COLO829 (cell line): ENCODE measurements around the gene LRRC8E.
"Not testable (repeated sequence)": the region's sequence is repeated elsewhere in the genome, so short reads cannot be mapped to it uniquely, and the experiment has no call there.

Experiments used
- DNase-seq: peaks from one replicate; pipeline ENCODE4 v3.0.0; 2012; ENCODE audit warnings: low spot score

The LRRC8E gene

DNA sequence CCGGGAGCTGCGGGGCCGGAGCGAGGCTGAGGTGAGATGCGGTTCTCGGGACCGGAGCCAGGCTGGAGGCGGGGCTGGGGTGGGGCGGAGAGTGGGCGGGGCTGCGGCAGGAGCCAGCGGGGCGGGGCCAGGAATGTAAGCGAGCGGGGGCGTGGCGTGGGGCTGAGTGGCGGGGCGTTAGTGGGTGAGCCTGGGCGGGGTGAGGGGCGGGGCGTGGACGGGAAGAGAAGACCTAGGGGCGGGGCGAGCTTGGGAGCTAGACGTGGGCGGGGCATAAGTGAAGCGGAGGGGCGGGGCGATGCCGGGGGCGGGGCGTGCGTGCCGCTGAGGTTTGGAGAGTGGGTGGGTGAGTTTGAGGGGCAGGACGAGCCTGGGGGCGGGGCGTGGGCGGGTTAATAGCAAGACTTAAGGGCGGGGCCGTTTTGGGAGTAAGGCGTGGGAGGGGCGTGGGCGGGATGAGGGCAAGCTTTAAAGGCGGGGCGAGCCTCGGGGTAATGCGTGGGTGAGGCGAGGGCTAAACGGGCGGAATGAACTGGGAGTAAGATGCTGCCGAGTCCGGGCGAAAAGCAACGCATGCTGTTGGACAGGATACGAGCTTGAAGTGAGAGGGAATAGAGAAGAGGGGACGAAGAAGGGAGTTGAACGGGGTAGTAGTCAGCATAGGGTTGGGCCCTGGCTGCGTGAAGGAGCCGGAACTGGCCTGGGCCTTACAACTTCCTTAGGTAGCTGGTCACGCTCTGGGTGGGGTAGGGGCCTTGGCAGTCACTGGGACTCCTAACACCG is 32.4 kb downstream of the LRRC8E start:
- DNase-seq: peak; percentile 95

DNA sequence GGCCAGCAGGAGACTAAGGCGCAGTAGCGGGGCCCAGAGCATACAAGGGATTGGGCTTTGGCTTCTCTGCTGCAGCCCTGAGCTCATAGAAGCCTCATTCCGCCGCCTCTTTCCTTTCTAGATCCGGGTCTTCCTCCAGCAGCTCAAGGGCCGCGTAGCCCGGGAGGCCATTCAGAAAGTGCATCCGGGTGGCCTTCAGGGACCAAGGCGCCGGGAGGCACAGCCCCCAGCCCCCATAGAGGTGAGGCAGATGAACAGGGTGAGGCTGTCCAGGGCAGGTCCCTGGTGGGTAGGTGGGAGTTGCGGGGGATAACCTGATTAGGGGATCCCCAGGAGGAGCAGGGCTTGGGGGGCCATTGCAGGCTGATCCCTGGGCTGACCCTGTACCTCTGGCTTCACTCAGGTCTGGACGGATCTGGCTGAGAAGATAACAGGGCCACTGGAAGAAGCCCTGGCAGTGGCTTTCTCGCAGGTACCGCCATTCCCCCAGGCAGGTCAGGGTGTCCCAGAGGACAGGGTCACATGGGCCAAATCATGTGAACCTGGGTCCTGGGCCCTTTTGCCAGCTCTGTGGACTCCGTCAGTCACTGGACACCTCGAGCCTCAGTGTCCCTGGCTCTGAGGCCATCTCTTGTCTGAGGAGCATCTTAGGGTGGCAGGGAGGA is 33.1 kb downstream of the LRRC8E start:
- DNase-seq: no peak

DNA sequence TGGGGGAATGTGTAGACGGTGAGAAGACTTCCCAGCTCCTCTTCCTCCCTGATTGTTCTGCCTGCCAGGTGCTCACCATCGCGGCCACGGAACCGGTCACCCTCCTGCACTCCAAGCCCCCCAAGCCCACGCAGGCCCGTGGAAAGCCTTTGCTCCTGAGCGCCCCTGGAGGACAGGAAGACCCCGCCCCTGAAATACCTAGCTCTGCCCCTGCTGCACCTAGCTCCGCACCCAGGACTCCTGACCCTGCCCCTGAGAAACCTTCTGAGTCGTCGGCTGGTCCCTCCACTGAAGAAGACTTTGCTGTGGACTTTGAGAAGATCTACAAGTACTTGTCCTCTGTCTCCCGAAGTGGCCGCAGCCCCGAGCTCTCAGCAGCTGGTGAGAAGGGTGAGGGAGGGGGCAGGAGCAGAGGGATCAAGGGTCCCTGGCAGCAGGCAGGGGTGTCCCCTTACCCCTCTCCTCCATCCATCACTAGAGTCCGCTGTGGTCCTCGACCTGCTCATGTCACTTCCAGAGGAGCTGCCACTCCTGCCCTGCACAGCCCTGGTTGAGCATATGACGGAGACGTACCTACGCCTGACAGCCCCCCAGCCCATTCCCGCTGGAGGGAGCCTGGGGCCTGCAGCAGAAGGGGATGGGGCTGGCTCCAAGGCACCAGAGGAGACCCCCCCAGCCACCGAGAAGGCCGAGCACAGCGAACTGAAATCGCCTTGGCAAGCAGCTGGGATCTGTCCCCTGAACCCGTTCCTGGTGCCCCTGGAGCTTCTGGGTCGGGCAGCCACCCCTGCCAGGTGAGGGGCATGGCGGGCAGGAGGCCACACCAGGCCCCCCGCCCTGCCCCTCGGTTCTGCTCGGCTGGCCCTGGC is 33.9 kb downstream of the LRRC8E start:
- DNase-seq: no peak

GRCh38 chr19:7922836-7923195 is 34.5 kb downstream of the LRRC8E start:
- no peak for DNase-seq

GRCh38 chr19:7923295-7924191 is 35.2 kb downstream of the LRRC8E start:
- DNase-seq: no peak

DNA sequence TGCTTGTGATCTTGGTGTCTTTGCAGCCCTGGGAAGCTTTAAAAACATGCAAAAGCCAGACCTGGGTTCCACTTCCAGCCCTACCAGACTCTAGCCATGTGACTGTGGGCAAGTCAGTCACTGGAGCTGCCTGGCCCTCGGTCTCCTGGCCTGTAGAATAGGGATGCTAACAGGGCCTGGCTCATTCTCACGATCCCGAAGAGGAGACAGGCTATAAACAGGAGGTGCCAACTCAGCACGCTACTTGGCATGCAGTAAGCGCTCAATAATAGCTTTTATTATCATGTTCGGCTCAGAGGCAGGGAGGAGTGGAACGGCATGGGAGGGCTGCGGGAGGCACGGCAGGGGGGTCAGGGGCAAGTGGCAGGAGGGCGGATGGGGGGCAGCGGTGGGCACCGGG is 35.9 kb downstream of the LRRC8E start:
- no peak for DNase-seq

DNA sequence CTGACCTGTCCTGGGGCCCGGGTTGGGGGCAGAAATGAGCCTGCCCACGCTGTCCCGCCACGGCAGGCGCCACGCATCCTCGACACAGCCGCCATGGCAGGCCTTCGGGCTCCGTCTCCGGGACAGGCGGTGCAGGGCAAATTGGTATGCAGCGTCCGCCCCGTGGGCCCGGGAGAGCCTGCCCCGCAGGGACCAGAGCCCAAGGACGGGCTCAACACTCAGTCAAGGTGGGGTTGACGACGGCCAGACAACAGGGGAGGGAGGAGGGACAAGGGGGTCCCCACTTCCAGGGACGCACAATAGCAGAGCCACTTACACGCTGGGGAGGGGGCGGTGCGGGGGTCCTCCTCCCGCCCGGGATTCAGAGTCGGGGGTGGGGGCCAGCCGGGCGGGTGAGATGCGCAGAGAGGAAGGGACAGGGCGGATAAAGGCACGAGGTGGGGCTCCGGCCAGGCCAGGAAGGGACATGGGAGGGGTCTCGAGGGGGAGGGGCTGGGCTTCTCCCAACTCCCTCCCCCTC is 36.4 kb downstream of the LRRC8E start:
- no peak for DNase-seq

- peak; percentile 72 for DNase-seq
Measured at GRCh38 chr19:7925171-7925851, 37.0 kb downstream of the LRRC8E start.

DNA sequence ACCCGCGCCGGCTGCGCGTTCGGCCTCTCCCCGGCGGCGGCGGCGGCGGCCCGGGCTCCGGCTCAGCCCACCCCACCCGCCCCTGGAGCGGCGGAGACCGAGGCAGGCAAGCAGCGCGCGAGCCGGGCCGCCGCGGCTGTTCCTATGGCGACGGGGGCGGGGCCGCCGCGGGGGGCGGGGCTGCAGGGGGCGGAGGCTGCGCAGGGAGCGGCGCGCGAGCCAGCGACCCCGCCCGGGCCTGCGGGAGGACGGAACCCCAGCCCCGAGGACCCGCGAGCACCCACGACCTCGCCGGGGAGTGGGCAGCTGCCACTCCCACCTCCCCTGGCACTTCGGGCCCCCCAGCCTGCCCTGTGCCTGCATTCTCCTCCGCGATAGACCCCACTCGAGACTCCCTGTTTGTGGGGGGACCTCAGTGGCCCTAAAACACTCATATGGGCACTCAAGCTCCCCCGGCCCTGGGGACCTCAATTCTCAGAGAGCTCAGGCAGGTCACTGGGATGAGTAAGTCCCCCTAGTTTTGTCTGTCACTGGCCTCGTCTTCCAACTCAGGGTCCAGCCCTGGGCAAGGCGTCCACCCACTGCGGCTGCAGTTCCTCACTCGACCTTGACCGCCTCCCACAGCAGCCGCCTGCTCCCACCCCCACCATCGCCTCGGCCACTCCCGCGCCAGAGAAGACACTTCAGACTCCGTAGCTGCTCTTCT is 37.9 kb downstream of the LRRC8E start, which contains the start of gene CTXN1:
TSS of gene CTXN1 (minus strand) at position 115 of the 706 bp plus-strand sequence. CDS start 597 bp downstream, outside the sequence.
- DNase-seq: no peak

GRCh38 chr19:7926727-7927604 is 38.7 kb downstream of the LRRC8E start:
- DNase-seq: no peak

DNA sequence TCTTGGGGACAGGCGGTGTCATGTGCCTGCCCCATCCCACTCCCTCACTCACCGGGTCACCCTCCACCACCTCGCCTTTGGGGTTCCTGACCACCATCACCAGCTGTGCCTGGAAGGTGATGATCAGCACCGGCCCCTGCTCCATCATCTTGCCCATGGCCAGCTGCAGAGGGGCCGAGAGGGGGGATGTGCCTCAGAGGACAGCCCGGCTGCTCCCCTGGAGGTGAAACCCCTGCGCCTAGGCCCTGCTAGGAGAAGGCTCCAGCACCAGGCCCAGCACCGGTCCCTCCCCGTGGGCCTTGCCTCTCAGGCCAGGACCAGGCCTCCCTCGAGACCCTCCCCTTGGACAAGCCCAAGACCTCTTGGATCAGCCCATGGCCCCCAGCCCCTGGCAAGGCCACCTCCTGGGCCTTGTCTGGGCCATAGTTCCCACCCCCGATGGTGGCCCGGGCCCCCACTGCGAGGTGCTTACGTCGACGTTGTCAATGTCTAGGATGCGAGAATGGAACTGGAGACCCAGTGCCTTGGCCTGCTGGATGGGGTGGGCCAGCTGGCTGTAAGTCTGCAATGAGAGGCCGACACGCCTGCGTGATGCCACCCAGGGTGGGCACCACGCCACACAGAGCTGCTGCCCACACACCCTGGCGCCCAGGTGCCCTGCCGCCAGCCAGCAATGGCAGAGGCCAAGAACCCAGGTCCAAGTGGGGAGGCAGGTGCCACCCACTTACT is 39.5 kb downstream of the LRRC8E start:
- no peak for DNase-seq

DNA sequence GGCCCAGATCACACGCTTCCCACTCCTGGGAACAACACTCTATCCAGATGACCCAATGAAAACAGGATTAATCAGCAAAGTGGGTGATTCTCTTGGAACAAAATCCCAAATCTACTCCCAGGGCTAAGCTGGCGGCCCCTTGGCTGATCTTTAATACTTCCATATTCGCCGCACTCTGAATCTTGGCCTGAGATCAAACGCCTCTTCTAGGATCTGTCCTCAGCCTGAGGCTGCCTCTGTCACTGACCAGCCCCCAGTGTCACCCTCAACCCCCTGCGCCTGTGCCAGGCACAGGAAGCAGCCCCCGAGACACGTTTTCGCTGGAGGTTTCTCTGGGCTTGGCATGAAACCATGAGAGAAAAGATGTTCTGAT is 40.0 kb downstream of the LRRC8E start:
- no peak for DNase-seq

DNA sequence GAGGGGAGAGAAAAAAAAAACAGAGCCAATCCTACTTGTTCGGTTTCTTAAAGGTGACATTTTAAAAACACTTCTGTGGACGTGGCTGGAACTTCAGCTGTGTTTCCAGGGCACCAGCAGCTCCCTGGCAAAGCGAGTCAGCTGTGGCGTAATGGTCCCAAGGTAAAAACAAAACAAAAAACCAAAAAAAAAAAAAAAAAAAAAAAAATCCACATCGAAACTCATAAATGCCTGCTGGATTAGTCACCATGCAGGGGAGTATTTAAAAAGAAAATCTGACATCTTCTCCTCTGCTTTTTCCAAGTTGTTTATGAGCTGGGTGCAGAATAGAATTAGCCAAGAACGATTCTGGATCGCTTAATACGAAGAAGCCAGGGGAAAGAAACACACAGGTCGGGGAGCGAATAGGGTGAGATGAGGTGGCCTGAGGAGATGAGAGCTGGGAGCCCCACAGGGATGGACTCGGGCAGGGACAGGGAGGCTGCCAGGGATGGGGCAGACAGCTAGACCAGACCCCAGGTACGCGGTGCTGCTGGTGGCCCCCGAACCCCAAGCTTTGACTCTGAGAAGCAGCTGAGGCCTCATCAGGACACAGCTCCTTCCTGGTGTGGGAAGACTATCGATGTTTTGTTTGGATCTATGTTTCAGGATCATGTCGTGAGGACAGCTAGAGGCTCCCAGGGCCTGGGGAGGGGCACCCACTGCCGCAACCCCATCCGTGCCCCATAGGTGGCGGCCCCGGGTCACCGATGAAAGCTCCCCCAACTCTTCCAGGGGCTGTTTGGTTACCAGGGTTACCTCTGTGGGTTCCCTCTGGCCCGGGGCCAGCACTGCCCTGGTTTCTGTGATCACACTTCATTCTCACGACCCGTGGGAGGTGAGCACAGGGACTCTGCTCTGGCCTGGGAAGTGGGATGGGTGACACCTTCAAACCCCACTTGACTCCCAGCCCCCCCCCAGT is 40.7 kb downstream of the LRRC8E start:
- DNase-seq: no peak

DNA sequence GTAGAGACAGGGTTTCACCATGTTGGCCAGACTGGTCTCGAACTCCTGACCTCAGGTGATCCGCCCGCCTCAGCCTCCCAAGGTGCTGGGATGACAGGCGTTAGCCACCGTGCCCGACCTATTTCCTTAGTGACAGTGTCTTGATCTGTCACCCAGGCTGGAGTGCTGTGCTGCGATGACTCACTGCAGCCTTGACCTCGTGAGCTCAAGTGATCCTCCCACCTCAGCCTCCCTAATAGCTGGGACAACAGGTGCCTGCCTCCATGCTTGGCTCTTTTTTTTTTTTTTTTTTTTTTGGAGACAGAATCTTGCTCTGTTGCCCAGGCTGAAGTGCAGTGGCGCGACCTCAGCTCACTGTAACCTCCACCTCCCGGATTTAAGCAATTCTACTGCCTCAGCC is 41.7 kb downstream of the LRRC8E start:
- not testable (repeated sequence) for DNase-seq

DNA sequence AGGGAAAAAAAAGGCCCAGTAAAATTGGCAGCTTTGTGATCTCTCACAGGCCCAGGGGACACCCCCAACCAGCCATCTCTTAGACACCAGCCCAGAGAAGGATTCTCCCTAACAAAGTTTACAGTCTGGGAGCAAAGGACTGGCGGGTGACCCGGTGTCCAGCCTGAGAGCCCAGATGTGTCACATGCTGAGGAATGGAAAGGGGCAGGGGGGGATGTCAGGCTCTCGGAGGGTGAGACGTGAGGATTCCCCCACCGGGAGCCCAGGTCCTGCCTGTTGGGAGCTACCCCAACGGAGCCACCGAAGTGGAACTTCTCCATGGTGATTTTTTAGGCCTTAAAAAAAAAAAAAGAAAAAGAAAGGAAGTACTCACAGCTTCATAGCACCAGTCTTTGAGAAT is 42.5 kb downstream of the LRRC8E start:
- DNase-seq: no peak

DNA sequence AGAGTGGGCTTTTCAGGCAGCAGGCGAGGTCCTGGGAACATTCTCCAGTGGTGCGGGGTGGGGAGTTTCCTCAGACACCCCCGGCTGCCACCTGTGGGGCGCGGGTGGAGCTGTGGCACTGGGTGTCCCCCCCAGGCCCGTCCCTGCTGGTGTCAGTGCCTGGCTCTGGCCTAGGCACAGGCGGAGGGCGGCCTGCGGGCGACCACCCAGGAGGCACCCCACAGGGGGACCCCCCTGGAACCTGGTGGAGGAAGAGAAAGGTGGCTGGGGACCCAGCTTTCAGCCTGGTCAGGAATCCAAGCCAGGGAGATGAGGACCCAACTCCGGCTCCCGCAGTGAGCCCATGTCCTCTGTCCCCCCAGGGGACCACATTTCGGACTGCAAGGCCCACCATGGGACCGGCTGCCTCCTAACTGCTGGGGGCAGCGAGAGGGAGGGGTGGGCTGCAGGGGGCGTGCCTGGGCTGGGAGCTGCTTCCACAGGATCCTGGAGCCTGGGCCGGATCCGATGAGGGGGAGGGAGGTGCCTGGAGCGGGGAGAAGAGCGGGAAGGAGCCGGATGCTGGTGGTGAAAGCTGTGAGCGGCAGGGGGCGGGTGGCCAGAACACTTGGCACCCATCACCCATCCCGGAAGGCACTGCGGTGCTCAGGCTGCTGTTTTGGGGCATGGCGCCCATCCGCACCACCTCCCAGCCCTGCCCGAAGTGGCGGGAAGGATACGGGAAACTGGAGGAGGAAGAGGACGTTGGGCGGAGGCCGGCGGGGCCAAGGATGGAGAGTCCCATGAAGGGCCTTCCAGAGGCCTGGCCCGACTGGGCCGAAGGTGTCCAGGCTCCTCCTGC is 43.1 kb downstream of the LRRC8E start:
- no peak for DNase-seq
